Activated CD4-positive, alpha-beta T cell treated with anti-CD3 and anti-CD28 coated beads, Interleukin-10, Interleukin-2, amounts not matched to agents 100 ng/mL and 50 ng/mL, durations not matched to agents 16 hours and 8 hours (primary cell): Measurements from ENCODE around the gene SCOC.
"Not testable (repeated sequence)": the region's sequence is repeated elsewhere in the genome, so short reads cannot be mapped to it uniquely, and the experiment has no call there.

Experiments used
- DNase-seq: peaks from one replicate; pipeline ENCODE4 v3.0.0-alpha.2; 2020

Gene SCOC

DNA sequence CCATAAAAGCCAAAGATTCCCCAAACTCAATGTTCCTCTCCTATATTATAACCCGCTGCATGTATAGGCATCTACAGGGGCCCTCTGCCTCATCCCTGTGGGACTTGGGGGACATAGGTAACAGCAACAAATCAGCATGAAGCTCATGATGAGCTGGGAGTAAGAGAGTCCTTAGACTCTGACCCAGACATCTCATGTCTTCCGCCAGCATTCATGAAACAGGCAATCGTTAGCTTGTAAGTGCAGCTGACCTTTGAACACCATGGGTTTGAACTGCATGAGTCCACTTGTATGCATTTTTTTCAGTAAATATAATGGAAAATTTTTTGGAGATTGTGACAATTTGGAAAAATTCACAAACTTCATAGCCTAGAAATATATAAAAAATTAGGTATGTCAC lies 10.4 kb upstream of the SCOC start:
- DNase-seq, result no peak

GRCh38 chr4:140363558-140363957 lies 9.9 kb upstream of the SCOC start:
- no peak for DNase-seq

GRCh38 chr4:140367738-140368137 lies 5.7 kb upstream of the SCOC start:
- no peak for DNase-seq

DNA sequence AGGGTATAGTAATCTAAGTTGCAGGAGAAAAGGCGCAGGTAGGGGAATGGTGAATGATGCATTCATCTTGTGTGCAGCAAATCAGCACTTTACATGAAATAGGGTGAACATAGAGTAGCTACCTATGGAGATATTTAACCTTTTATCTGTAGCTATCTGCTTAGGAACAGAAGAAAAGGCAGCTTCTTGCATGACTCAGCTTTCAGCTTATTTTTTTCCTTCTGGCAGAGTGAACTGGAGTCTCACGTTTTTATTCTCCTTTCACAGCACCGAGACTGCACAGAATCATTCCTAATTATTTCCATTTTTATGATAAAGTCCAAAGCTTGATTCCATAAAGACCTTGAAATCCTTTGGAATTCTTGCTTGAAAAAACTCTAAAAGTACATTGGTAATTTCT lies 4.8 kb upstream of the SCOC start:
- no peak for DNase-seq

DNA sequence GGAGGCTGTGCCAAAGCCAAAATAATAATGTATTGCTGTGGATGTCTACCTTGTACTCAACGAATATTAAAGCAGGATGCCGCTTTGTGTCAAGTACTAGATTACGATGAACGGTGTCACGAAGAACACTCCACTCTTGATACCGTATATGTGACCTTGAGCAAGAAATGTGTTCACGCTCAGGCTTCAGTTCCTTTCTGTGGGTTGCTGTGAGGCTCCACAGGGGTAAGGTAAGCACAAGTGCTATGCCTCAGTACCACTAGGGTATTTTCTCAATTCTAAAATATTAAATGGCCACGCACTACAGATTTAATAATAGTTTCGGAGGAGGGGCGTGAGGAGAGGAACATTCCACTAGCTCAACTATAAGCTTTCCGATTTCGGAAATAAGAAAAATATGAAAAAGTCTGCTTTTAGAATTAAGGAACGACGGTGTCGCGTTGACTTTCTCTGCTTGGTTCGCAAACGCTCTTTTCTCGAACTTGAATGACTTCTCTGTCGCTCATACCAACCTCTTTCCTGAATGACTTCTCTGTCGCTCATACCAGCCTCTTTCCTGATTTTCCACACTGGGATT lies 607 bp upstream of the SCOC start:
- peak; percentile 45 for DNase-seq

GRCh38 chr4:140374130-140374477 lies 658 bp downstream of the SCOC start:
- no peak for DNase-seq

- no peak for DNase-seq
These were observed 9.3 kb downstream of the SCOC start for GRCh38 chr4:140382732-140383131.

GRCh38 chr4:140388015-140388414 lies 14.6 kb downstream of the SCOC start:
- DNase-seq, result no peak

- DNase-seq, result no peak
These were observed 22.2 kb downstream of the SCOC start for GRCh38 chr4:140395668-140396067.

- no peak for DNase-seq
These were observed 26.7 kb downstream of the SCOC start for GRCh38 chr4:140400111-140400510.

DNA sequence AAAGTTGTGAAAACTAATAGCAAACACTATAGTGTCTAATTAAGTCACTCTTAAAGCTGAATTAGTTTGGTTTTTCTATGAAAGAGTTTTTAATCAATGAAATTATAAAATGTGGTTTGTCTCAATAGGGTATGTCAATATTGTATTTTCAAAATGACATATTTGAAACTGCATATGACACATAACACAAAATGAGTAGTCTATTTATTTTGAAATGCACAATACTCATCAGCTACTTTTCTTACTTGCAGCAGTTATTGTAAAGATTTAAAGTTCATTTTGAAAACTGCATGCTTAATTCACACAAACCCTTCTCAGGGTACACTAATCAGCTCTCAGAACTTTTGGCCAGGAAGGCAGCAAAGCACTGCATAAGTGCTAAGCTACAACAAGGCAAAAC lies 32.8 kb downstream of the SCOC start:
- peak; percentile 33 for DNase-seq

DNA sequence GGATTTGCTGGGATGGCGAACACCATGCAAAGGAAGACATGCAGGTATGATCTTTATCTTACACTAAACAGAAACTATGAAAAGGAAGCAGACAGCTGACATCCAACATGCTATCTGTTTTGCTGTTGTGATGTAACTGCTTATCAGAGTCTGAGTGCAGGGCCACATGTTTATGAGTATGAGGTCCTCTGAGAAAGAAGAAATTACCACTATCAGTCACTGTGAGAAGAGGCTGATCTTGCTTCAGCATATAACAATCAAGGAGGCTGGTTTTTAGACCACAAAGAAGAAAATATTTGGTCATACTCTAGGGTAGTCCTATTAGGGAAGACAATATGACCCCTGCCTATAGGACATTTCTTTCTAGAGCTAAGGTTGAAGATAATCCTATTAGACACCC lies 35.5 kb downstream of the SCOC start:
- peak; percentile 5 for DNase-seq

DNA sequence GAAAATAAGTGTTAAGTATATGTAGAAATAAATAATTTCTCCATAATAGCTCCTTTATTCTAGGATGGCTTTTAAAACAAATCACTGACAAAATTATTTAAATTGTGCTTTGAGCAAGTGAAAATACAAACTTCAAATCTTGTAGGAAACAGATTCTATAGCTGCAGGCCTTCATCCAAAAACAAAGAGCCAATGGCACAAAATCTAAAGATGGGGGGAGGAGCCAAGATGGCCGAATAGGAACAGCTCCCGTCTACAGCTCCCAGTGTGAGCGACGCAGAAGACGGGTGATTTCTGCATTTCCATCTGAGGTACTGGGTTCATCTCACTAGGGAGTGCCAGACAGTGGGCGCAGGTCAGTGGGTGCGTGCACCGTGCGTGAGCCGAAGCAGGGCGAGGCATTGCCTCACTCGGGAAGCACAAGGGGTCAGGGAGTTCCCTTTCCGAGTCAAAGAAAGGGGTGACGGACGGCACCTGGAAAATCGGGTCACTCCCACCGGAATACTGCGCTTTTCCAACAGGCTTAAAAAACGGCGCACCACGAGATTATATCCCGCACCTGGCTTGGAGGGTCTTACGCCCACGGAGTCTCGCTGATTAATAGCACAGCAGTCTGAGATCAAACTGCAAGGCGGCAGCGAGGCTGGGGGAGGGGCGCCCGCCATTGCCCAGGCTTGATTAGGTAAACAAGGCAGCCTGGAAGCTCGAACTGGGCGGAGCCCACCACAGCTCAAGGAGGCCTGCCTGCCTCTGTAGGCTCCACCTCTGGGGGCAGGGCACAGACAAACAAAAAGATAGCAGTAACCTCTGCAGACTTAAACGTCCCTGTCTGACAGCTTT lies 39.9 kb downstream of the SCOC start:
- DNase-seq, result not testable (repeated sequence)

DNA sequence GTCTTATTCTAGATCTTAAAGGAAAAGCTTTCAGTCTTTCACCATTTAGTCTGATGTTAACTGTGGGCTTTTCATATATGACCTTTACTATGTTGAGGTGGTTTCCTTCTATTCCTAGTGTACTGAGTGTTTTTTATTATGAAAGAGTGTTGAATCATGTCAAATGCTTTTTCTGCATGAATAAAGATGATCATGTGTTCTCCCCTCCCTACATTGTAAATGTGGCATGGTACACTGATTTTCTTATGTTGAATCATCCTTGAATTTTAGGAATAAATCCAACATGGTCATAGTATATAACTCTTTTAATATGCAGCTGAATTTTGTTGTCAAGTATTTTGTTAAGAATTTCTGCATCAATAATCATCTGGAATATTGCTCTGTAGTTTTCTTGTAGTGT lies 49.7 kb downstream of the SCOC start:
- no peak for DNase-seq

DNA sequence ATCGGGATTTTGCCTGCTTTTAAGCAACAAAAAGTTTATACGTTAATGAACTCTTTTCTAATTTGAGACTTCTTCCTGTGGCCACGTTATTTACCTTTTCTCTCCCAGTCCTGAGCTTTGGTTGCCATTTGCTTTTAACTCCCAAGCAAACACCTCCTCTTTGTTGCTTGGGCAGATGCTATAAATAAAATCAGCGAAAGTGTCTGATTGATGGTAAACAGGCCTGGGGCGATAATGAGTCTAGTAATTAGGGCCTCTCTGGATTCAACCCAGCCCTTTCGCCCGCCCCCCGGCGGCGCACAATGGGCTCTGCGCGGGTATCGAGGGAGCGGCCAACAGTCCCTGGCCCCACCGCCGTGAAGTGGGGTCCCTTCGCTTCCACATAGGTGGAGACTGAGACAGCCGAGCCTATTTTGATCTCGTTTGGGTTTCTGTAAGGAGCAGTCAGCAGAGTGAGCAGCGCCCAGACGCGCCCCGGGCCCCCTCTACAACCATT lies 53.2 kb downstream of the SCOC start:
- peak; percentile 5 for DNase-seq

DNA sequence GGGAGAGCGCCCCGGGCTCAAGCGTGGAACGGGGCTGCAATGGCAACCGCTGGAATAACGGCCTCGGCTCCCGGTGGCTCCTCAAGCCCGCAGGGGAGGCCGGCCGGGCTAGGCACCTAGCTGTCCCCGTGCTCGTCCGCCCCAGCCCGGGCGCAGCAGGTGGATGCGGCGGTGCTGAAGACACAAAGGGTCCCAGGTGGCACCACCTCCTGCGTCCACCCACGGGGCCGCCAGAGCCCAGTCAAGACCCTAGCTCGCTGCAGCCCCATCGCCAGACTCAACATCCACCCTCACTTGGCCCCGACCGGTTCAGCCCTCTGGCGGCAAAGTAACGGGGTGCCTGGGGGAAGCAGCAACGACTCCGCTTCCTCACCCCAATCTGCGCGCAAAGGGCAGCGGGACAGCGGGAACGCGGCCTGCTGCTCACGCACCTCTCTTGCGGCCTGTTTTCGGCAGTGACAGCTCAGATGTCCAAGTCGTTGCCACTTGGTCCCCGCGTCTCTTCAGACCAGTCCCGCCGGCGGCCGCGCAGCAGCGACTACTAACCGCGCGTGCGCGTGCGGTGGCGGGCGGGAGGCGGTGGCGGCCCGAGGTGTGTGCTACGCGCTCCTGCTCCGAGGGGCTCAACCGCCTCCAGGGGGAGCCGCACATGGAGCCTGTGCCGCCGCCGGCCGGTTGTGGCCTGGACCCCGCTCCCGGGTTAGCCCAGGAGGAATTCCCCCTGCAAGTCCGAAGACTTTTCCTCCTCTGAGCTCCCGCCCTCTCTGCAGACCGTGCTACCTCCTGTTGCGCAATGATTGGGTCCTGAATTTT lies 53.9 kb downstream of the SCOC start, which contains the start of gene CLGN:
Gene CLGN, minus strand, starts transcription at position 543 of the 813 bp plus-strand sequence. CDS start 14,570 bp downstream, outside the sequence.
- DNase-seq, result peak; percentile 61

GRCh38 chr4:140427919-140428471 lies 54.5 kb downstream of the SCOC start:
- DNase-seq, result no peak
